CD14-positive monocyte (primary cell): Measurements from ENCODE around the gene MARCHF4. TPM values are rescaled to one million over a fixed set of nuclear protein-coding genes. Genes with fewer than 3 reads are reported as not detected.

Experiments
- DNase-seq, 3 donors: peaks; one replicate each; pipeline ENCODE4 v3.0.0-alpha.2; 2011 to 2022
- H2AFZ ChIP-seq: 2 replicates; pipeline ENCODE4 v1.6.0; 2012; ENCODE audit warnings: mild to moderate bottlenecking, low read depth, low read length, inconsistent platforms; ENCODE audit not compliant: insufficient read depth, poor library complexity, severe bottlenecking
- H3K27ac ChIP-seq, 2 donors: 1 replicate in 1 of 2; 2 replicates in 1 of 2; pipeline ENCODE4 v1.5.1; 2012 to 2013; ENCODE audit warnings: low read length in 2 of 2, control low read depth in 1 of 2, inconsistent platforms in 1 of 2, low read depth in 1 of 2, mild to moderate bottlenecking in 1 of 2
- H3K27me3 ChIP-seq, 2 donors: one replicate each; pipeline versions ENCODE4 v1.6.0 to v1.6.1; 2011 to 2013; ENCODE audit warnings: low read length in 2 of 2; ENCODE audit not compliant: control insufficient read depth in 2 of 2, insufficient read depth in 2 of 2
- H3K36me3 ChIP-seq, 2 donors: replicated peaks in 1 of 2; 1 replicate in 1 of 2; 2 replicates in 1 of 2; pipeline versions ENCODE4 v1.5.1 to v1.6.1; 2012 to 2013; ENCODE audit warnings: low read length in 2 of 2, control low read depth in 1 of 2, inconsistent platforms in 1 of 2, mild to moderate bottlenecking in 1 of 2; ENCODE audit not compliant: insufficient read depth in 2 of 2, control insufficient read depth in 1 of 2
- H3K4me1 ChIP-seq, 2 donors: 1 replicate in 1 of 2; 2 replicates in 1 of 2; pipeline versions ENCODE4 v1.5.1 to v1.6.1; 2012 to 2013; ENCODE audit warnings: low read length in 2 of 2, control low read depth in 1 of 2, inconsistent platforms in 1 of 2, mild to moderate bottlenecking in 1 of 2, moderate library complexity in 1 of 2; ENCODE audit not compliant: insufficient read depth in 2 of 2, control insufficient read depth in 1 of 2
- H3K4me2 ChIP-seq: replicated peaks from 2 replicates; pipeline ENCODE3; 2012; ENCODE audit warnings: low read length, moderate library complexity, mild to moderate bottlenecking; ENCODE audit not compliant: poor library complexity, severe bottlenecking; ENCODE audit errors: extremely low read depth
- H3K4me3 ChIP-seq, 3 experiments: fragments of 200-600 bp in 1 of 3; sonication (generic) in 1 of 3; replicated peaks in 1 of 3; 1 replicate in 2 of 3; 2 replicates in 1 of 3; pipeline ENCODE4 v1.5.1; 2011 to 2013; ENCODE audit warnings: low read length in 3 of 3, mild to moderate bottlenecking in 3 of 3, control low read depth in 2 of 3, low read depth in 2 of 3, inconsistent platforms in 1 of 3, moderate library complexity in 1 of 3
- H3K79me2 ChIP-seq: 2 replicates; pipeline ENCODE4 v1.6.0; 2012; ENCODE audit warnings: mild to moderate bottlenecking, control low read depth, inconsistent platforms, low read length, moderate library complexity; ENCODE audit not compliant: insufficient read depth
- H3K9ac ChIP-seq: 2 replicates; pipeline ENCODE4 v1.6.0; 2017; ENCODE audit warnings: low read length, mild to moderate bottlenecking; ENCODE audit not compliant: insufficient read depth, poor library complexity, severe bottlenecking
- H3K9me3 ChIP-seq, 2 donors: replicated peaks in 1 of 2; 1 replicate in 1 of 2; 2 replicates in 1 of 2; pipeline versions ENCODE4 v1.5.1 to v1.6.1; 2012 to 2013; ENCODE audit warnings: low read length in 2 of 2, control low read depth in 1 of 2; ENCODE audit not compliant: control insufficient read depth in 1 of 2, insufficient read depth in 1 of 2
- H4K20me1 ChIP-seq: 2 replicates; pipeline ENCODE4 v1.6.0; 2012; ENCODE audit warnings: mild to moderate bottlenecking, low read length, control low read depth, moderate library complexity; ENCODE audit not compliant: insufficient read depth
- H3K27ac Mint-ChIP-seq, 7 donors: one replicate each; pipeline ENCODE4 v1.8.0; 2020; ENCODE audit warnings: mild to moderate bottlenecking in 7 of 7, mixed read lengths in 7 of 7, moderate library complexity in 6 of 7, inconsistent platforms in 2 of 7
- H3K27me3 Mint-ChIP-seq, 3 donors: one replicate each; pipeline ENCODE4 v1.8.0; 2021 to 2022; ENCODE audit warnings: low read depth in 3 of 3, mild to moderate bottlenecking in 3 of 3, mixed read lengths in 3 of 3, moderate library complexity in 3 of 3, inconsistent platforms in 1 of 3
- H3K36me3 Mint-ChIP-seq, 2 donors: one replicate each; pipeline ENCODE4 v1.8.0; 2020; ENCODE audit warnings: mixed read lengths in 2 of 2, inconsistent platforms in 1 of 2, mild to moderate bottlenecking in 1 of 2
- H3K4me1 Mint-ChIP-seq: one replicate; pipeline ENCODE4 v1.8.0; 2020; ENCODE audit warnings: mild to moderate bottlenecking, mixed read lengths
- H3K4me3 Mint-ChIP-seq, 2 donors: one replicate each; pipeline ENCODE4 v1.8.0; 2020; ENCODE audit warnings: mild to moderate bottlenecking in 2 of 2, mixed read lengths in 2 of 2, moderate library complexity in 1 of 2
- H3K9me3 Mint-ChIP-seq, 7 donors: one replicate each; pipeline ENCODE4 v1.8.0; 2020 to 2022; ENCODE audit warnings: mixed read lengths in 7 of 7, mild to moderate bottlenecking in 6 of 7, moderate library complexity in 6 of 7, inconsistent platforms in 2 of 7
- CTCF ChIP-seq: fragments of 200-600 bp; IDR thresholded peaks from one replicate; pipeline ENCODE4 v1.8.0; 2022; ENCODE audit warnings: antibody characterized with exemption, mild to moderate bottlenecking
- WGBS: methylation state at CpG from one replicate; pipeline ENCODE4 v1.1.5; 2013; ENCODE audit warnings: missing lambda C conversion rate; ENCODE audit not compliant: insufficient coverage; 5-methylcytosine and 5-hydroxymethylcytosine counted together
- intact Hi-C, 2 donors: fragments of 100-400 bp; cut with micrococcal nuclease; formaldehyde crosslinking; loops; one replicate each; pipeline versions ENCODE4 v1.15.0 to v1.15.1; 2023
- polyA plus RNA-seq, 3 donors: library from polyadenylated mRNA; depleted of rRNA in 1 of 3; unstranded in 2 of 3; stranded (reverse) in 1 of 3; fragments of 300-500 nt in 2 of 3; fragments of >200 nt in 1 of 3; fragmentation: Illumina TruSeq in 2 of 3; gene quantifications; 1 replicate in 2 of 3; 2 replicates in 1 of 3; pipeline ENCODE4 v1.2.3, GENCODE V29; 2012 to 2021

MARCHF4 gene
- polyA plus RNA-seq, 3 donors, result not detected

- Histone ChIP-seq H3K27me3 (no peaks in the 10 kb centered on the region), H3K27ac (no peak overlapping the region), H3K4me3 (no peak overlapping the region), H3K9me3 (no peaks in the 10 kb centered on the region), H2AFZ (no peak overlapping the region), H3K79me2 (no peaks in the 10 kb centered on the region), H3K4me1 (no peaks in the 10 kb centered on the region), H3K9ac (no peak overlapping the region), H4K20me1 (no peaks in the 10 kb centered on the region), H3K4me2 (no peak overlapping the region), H3K36me3 (no peaks in the 10 kb centered on the region)
- Mint-ChIP-seq H3K4me1 (no peaks in the 10 kb centered on the region), H3K4me3 (no peak overlapping the region), H3K9me3 (no peaks in the 10 kb centered on the region), H3K36me3 (no peaks in the 10 kb centered on the region), H3K27me3 (peaks cover 2 to 7% (median 7%) of the 10 kb centered on the region in 3 donors), H3K27ac (peak overlapping the region in 1 of 7 donors; percentile 2)
- intact Hi-C loops, result no loop called here
- 94% methylated on average over 2 of the region's 5 CpGs for WGBS
- TF ChIP-seq CTCF, result no peak
- DNase-seq, result no peak
These were observed 19.5 kb downstream of the MARCHF4 start for GRCh38 chr2:216352653-216353270.

- Mint-ChIP-seq H3K9me3 (no peaks in the 10 kb centered on the region), H3K4me3 (no peak overlapping the region), H3K27me3 (peaks cover 3 to 9% (median 6%) of the 10 kb centered on the region in 3 donors), H3K36me3 (no peaks in the 10 kb centered on the region), H3K4me1 (no peaks in the 10 kb centered on the region), H3K27ac (no peak overlapping the region)
- H2AFZ ChIP-seq, result no peak overlapping the region
- H3K4me1 ChIP-seq, result no peaks in the 10 kb centered on the region
- H3K9ac ChIP-seq, result no peak overlapping the region
- H3K4me2 ChIP-seq, result no peak overlapping the region
- intact Hi-C loops, result no loop called here
- H3K36me3 ChIP-seq, result no peaks in the 10 kb centered on the region
- no peak for TF ChIP-seq CTCF
- no peaks in the 10 kb centered on the region for H3K9me3 ChIP-seq
- DNase-seq, result no peak
- H4K20me1 ChIP-seq, result no peaks in the 10 kb centered on the region
- no peaks in the 10 kb centered on the region for H3K27me3 ChIP-seq
- no peak overlapping the region for H3K4me3 ChIP-seq
- H3K79me2 ChIP-seq, result no peaks in the 10 kb centered on the region
- H3K27ac ChIP-seq, result no peak overlapping the region
- WGBS, result 87% methylated on average over 3 of the region's 5 CpGs
These were observed 20.9 kb downstream of the MARCHF4 start for GRCh38 chr2:216351172-216351925.
